HFFc6 (cell line): ENCODE measurements around the gene SOS2. TPM values are rescaled to one million over a fixed set of nuclear protein-coding genes. Genes with fewer than 3 reads are reported as not detected.
A peak's percentile ranks its signal among the peaks of the same experiment; 100 is the strongest.

Source experiments
- DNase-seq: peaks from one replicate; pipeline ENCODE4 v3.0.0-alpha.2; 2018
- H3K27ac Mint-ChIP-seq: 2 replicates; pipeline ENCODE4 v1.8.0; 2020; ENCODE audit warnings: mild to moderate bottlenecking, mixed read lengths
- H3K27me3 Mint-ChIP-seq: 2 replicates; pipeline ENCODE4 v1.8.0; 2021; ENCODE audit warnings: mild to moderate bottlenecking, moderate library complexity, mixed read lengths; ENCODE audit not compliant: insufficient read depth
- H3K36me3 Mint-ChIP-seq: 2 replicates; pipeline ENCODE4 v1.8.0; 2021; ENCODE audit warnings: low read depth, mixed read lengths
- H3K4me1 Mint-ChIP-seq: 2 replicates; pipeline ENCODE4 v1.8.0; 2020; ENCODE audit warnings: low read depth, mixed read lengths
- H3K4me3 Mint-ChIP-seq: 2 replicates; pipeline ENCODE4 v1.8.0; 2020; ENCODE audit warnings: mild to moderate bottlenecking, moderate library complexity, mixed read lengths
- H3K9me3 Mint-ChIP-seq: 2 replicates; pipeline ENCODE4 v1.8.0; 2020; ENCODE audit warnings: mild to moderate bottlenecking, mixed read lengths
- long read RNA-seq: library from polyadenylated mRNA; unstranded; transcript quantifications from one replicate; pipeline ENCODE4 v2.0.0, GENCODE V29; 2019
- total RNA-seq, 6 experiments: library from RNA; stranded (reverse); fragmentation: NEBNext Ultra II Directional; extraction: Animal tissue kit (Norgen Biotek cat#: 25700); gene quantifications; 2 replicates in 1 of 6; 3 replicates in 5 of 6; pipeline ENCODE4 v1.2.3, GENCODE V29; 2021
- TF ChIP-seq, protein P1 (sequence below): fragments of 200-600 bp; sonication (generic); IDR thresholded peaks from 2 replicates; pipeline ENCODE4 v1.5.0; 2021; ENCODE audit warnings: antibody characterized with exemption, mild to moderate bottlenecking

SOS2 gene
- total RNA-seq = 10 to 100 TPM; 11.8 to 14.5 (median 13.3) TPM
- long read RNA-seq, partial matches to known transcripts = 3 of 7 reads
- long read RNA-seq, other reads (novel, unspliced or antisense) = 4 of 7 reads

DNA sequence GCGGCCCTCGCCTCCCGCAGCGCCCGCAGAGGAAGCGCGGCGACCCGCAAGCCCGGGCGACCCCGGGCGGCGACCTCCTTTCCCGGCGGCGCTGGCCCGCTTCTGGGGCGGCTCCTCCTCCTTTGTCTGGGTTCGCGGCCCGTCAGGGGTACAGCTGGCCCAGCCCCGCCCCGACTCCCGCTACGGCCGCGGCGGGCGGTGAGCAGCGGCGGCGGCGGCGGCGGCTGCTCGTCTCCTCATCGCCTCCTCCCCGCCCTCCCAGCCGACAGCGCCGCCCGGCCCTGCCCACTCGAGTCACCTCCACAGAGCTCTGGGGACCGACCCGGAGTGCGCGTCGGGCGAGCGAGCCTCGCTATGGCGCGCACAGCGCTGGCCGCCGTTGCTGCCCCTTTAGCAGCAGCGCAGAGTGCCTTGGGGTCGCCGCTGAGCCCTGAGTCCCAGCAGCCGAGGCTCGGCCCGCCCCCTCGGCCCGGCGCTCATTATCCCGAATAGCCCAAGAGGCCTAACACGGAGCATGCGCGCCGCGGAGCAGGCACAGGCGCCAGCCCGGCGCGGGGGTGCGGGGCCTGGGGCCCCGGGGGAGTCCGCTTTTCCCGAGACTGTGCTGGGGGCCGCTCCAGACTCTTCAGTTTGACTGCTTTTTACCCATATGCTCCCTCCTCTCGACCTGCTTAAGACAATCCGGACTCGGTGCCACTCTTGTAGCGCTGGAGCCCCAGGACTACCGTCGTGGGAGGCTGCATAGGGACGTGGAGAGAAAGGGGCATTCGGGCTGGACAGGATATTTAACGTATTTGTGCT is at the start of gene SOS2:
TSS of gene SOS2 (minus strand) at position 104 of the 801 bp plus-strand sequence. CDS start 295 bp downstream, outside the sequence.
- Mint-ChIP-seq H3K27me3 (no peaks in the 10 kb centered on the region), H3K9me3 (no peaks in the 10 kb centered on the region), H3K36me3 (peaks cover 5% of the 10 kb centered on the region), H3K4me3 (peak within 1 kb of the TSS; percentile 94), H3K27ac (peak within 1 kb of the TSS; percentile 90), H3K4me1 (peaks cover 35% of the 10 kb centered on the region)
- TF ChIP-seq, protein P1, sequence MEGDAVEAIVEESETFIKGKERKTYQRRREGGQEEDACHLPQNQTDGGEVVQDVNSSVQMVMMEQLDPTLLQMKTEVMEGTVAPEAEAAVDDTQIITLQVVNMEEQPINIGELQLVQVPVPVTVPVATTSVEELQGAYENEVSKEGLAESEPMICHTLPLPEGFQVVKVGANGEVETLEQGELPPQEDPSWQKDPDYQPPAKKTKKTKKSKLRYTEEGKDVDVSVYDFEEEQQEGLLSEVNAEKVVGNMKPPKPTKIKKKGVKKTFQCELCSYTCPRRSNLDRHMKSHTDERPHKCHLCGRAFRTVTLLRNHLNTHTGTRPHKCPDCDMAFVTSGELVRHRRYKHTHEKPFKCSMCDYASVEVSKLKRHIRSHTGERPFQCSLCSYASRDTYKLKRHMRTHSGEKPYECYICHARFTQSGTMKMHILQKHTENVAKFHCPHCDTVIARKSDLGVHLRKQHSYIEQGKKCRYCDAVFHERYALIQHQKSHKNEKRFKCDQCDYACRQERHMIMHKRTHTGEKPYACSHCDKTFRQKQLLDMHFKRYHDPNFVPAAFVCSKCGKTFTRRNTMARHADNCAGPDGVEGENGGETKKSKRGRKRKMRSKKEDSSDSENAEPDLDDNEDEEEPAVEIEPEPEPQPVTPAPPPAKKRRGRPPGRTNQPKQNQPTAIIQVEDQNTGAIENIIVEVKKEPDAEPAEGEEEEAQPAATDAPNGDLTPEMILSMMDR = peak; percentile 46; the same call in 1 of the 2 replicates
- DNase-seq = peak; percentile 69

DNA sequence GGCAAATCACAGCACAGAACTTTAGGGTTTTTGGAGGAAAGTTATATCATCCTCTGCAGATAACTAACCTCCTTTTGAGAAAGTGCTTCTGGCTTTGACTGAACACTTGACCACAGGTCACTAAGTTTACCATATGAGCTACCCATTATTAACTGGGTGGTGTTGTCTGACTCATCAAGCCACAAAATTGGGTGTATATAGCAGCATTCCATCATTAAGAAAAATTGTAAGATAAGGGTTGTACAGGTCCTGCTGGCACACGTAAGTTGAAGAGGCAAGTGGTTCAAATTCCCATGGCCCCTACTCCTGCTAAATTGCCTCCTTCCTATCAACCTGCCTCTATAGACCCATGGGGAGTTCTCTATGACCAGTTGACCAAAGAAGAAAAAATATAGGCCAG is 41.1 kb upstream of the SOS2 start:
- Mint-ChIP-seq H3K9me3 (no peaks in the 10 kb centered on the region), H3K4me1 (peaks cover 7% of the 10 kb centered on the region; the same call in 1 of the 2 replicates), H3K27me3 (no peaks in the 10 kb centered on the region), H3K36me3 (no peaks in the 10 kb centered on the region), H3K27ac (no peak overlapping the region), H3K4me3 (no peak overlapping the region)
- TF ChIP-seq, protein P1 = no peak
- DNase-seq = no peak

DNA sequence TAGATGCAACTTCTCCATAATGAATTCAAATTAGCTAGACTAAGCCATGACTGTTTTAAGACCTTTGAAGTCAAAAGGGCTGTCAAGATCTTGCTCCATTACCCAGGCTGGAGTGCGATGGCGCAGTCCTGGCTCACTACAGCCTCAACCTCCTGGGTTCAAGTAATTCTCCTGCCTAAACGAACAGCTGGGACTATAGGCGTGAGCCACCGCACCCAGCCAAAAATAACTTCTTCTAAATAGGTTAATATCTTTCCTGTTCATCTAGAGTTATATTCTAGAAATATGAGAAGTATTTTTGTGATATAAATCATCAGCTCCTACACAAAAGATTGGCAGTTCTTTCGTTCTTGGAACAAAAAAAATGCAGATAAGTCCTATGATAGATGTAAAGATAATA is 39.6 kb upstream of the SOS2 start:
- no peaks in the 10 kb centered on the region for H3K9me3 Mint-ChIP-seq
- DNase-seq = no peak

DNA sequence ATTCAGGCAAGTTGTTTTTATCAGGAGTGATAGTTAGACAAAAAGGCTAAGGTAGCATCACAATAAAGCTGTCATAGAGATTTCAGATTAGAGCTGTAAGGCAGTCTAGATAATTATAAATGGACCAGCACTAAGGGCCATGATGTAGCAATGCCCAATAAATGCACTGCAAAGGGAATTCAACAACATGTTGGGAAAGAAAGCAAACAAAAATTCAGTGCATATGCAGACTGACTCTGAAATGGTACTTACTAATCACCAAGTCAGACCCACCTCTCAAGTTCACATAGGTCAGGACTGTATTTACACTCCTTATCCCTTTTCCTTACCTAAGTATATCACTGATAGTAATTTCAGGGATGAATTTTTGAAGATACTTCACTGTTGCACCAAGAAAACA is 33.7 kb upstream of the SOS2 start:
- TF ChIP-seq, protein P1 = no peak
- Mint-ChIP-seq H3K4me1 (peaks cover 6% of the 10 kb centered on the region; the same call in 1 of the 2 replicates), H3K4me3 (no peak overlapping the region), H3K9me3 (no peaks in the 10 kb centered on the region), H3K27me3 (no peaks in the 10 kb centered on the region), H3K36me3 (no peaks in the 10 kb centered on the region), H3K27ac (no peak overlapping the region)
- DNase-seq = no peak

More for the DNA sequence above, 39.6 kb upstream of the SOS2 start:
- no peak overlapping the region for H3K27ac Mint-ChIP-seq
- TF ChIP-seq, protein P1 = no peak
- H3K4me3 Mint-ChIP-seq = no peak overlapping the region
- H3K27me3 Mint-ChIP-seq = no peaks in the 10 kb centered on the region
- peaks cover 7% of the 10 kb centered on the region; the same call in 1 of the 2 replicates for H3K4me1 Mint-ChIP-seq
- no peaks in the 10 kb centered on the region for H3K36me3 Mint-ChIP-seq

DNA sequence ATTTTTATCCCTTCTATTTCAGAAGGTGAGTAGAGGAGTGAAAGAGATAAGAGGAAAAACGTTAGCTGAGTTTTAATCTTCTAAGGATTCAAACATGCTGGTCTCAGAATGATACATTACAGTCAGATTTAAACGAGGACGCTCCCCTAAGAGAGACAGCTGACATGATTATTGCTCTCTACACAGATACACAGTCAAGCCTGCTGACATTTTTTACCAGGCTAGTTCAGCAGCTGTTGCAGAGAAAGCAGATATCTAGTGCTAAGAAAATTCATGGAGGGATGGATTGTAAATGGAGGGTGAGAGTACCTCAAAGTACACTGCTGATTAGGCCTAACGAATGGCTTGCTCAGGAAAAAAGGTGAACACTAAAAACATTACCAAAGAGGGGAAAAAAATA is 31.9 kb upstream of the SOS2 start:
- TF ChIP-seq, protein P1 = no peak
- no peak for DNase-seq
- no peaks in the 10 kb centered on the region for H3K27me3 Mint-ChIP-seq

More for the DNA sequence above, 31.9 kb upstream of the SOS2 start:
- Mint-ChIP-seq H3K9me3 (no peaks in the 10 kb centered on the region), H3K27ac (no peak overlapping the region), H3K36me3 (no peaks in the 10 kb centered on the region), H3K4me1 (peaks cover 6% of the 10 kb centered on the region; the same call in 1 of the 2 replicates), H3K4me3 (no peak overlapping the region)
